ENCODE results near the gene SDK2. TPM values are rescaled to one million over a fixed set of nuclear protein-coding genes. Genes with fewer than 3 reads are reported as not detected.

SDK2 gene
- total and polyA plus RNA-seq, 2 experiments from 2014 or later, result 0.74 to 5.1 TPM

GRCh38 chr17:73584049-73584448 is 60.2 kb downstream of the SDK2 start:
- no peaks in the 10 kb centered on the region for H3K36me3 ChIP-seq (ENCODE audit: insufficient read depth)
- Mint-ChIP-seq H3K4me1 (peaks cover 37% of the 10 kb centered on the region), H3K27me3 (ENCODE audit: insufficient read depth, low read depth, poor library complexity) (peaks cover 4% of the 10 kb centered on the region), H3K4me3 (no peak overlapping the region), H3K36me3 (ENCODE audit: low read depth) (no peaks in the 10 kb centered on the region), H3K9me3 (no peaks in the 10 kb centered on the region), H3K27ac (no peak overlapping the region)
- H4K20me1 ChIP-seq (replicated peaks; ENCODE audit: insufficient read depth), result no peaks in the 10 kb centered on the region
- H3K4me3 ChIP-seq, result no peak overlapping the region
- H3K27ac ChIP-seq (ENCODE audit: low read depth), result no peak overlapping the region
- no peak overlapping the region for H3K4me2 ChIP-seq
- H3K27me3 ChIP-seq (ENCODE audit: insufficient read depth), result no peaks in the 10 kb centered on the region
- no peak for ATAC-seq
- H3F3A ChIP-seq (replicated peaks; ENCODE audit: low read depth), result no peaks in the 10 kb centered on the region
- no peaks in the 10 kb centered on the region for H3K9me2 ChIP-seq (ENCODE audit: insufficient read depth)
- no peak overlapping the region for H2AFZ ChIP-seq
- no peak for DNase-seq (ENCODE audit: low spot score)
- H3K4me1 ChIP-seq (ENCODE audit: insufficient read depth), result peaks cover 21% of the 10 kb centered on the region; the same call in 1 of the 2 replicates
- no peaks in the 10 kb centered on the region for H3K79me2 ChIP-seq (replicated peaks; ENCODE audit: insufficient read depth)
- TF ChIP-seq EZH2phosphoT487 (IDR thresholded peaks at IDR 0.05; ENCODE audit: unreplicated experiment) (no peak), STAT1 (IDR thresholded peaks at IDR 0.05; ENCODE audit: unreplicated experiment) (no peak), EZH2 (IDR thresholded peaks at IDR 0.05; ENCODE audit: low read depth, unreplicated experiment) (no peak), ZNF462 (CRISPR knock-in tag; IDR thresholded peaks at IDR 0.05) (no peak), ZNF331 (CRISPR knock-in tag; IDR thresholded peaks at IDR 0.05; ENCODE audit: low read depth) (no peak), ZNF114 (CRISPR knock-in tag; IDR thresholded peaks at IDR 0.05) (no peak), ETS1 (IDR thresholded peaks at IDR 0.05) (no peak)
